GM12878 (cell line): ENCODE results near the gene AVEN. TPM values are rescaled to one million over a fixed set of nuclear protein-coding genes. Genes with fewer than 3 reads are reported as not detected.

Experiments used
- ATAC-seq: fragments of 200-7000 bp; cut with Tn5 transposase; 3 replicates; pipeline ENCODE4 v1.9.1; 2020; ENCODE audit warnings: mild to moderate bottlenecking, moderate library complexity
- BruUV-seq: library from RNA; stranded (reverse); fragments of 400-500 nt; replicated peaks from 2 replicates; lab custom pipeline; 2021; lab: Mats Ljungman, UMichigan
- CTCF ChIA-PET: fragments of 300-600 bp; sonication (Branson Sonifier 250); formaldehyde crosslinking; extraction: SDS; loops from one replicate; lab custom pipeline; 2021; ENCODE audit warnings: inconsistent platforms; lab: Yijun Ruan, JAX
- POLR2A ChIA-PET: fragments of 350-600 bp; formaldehyde crosslinking; extraction: SDS; loops from one replicate; lab custom pipeline; 2021; ENCODE audit warnings: inconsistent platforms; lab: Charles Lee
- RAD21 ChIA-PET: fragments of 300-600 bp; sonication (Branson Sonifier 250); formaldehyde crosslinking; loops from one replicate; lab custom pipeline; 2023; ENCODE audit warnings: antibody characterized with exemption; ENCODE audit not compliant: unreplicated experiment; lab: Charles Lee
- SMC1A ChIA-PET: fragments of 300-600 bp; sonication (Branson Sonifier 250); formaldehyde crosslinking; loops from one replicate; lab custom pipeline; 2023; ENCODE audit not compliant: unreplicated experiment, uncharacterized antibody; lab: Charles Lee
- DNase-seq: peaks from one replicate; pipeline ENCODE4 v3.0.0-alpha.2; 2011; ENCODE audit warnings: low read depth, low spot score
- FAIRE-seq: peaks from 3 replicates; lab custom pipeline; 2011; peaks lifted over from hg19 to GRCh38; lab: Jason Lieb, UNC
- H2AFZ ChIP-seq: 2 replicates; pipeline ENCODE4 v1.6.0; 2011; ENCODE audit warnings: low read depth, low read length, control low read depth; ENCODE audit not compliant: control insufficient read depth
- H3K27ac ChIP-seq: 2 replicates; pipeline ENCODE4 v1.5.1; 2011; ENCODE audit warnings: control low read depth; ENCODE audit not compliant: control insufficient read depth, insufficient read depth
- H3K27me3 ChIP-seq, 2 experiments: replicated peaks in 1 of 2; 2 replicates each; pipeline versions ENCODE4 v1.6.0 to v1.6.1; 2011; ENCODE audit warnings: low read length in 1 of 2; ENCODE audit not compliant: control insufficient read depth in 2 of 2, insufficient read depth in 2 of 2
- H3K36me3 ChIP-seq, 2 experiments: 2 replicates each; pipeline ENCODE4 v1.5.1; 2011; ENCODE audit warnings: low read length in 1 of 2; ENCODE audit not compliant: control insufficient read depth in 2 of 2, insufficient read depth in 2 of 2
- H3K4me1 ChIP-seq: 2 replicates; pipeline ENCODE4 v1.6.1; 2011; ENCODE audit warnings: mild to moderate bottlenecking, low read length, moderate library complexity, mixed read lengths; ENCODE audit not compliant: control insufficient read depth, insufficient read depth
- H3K4me2 ChIP-seq: 2 replicates; pipeline ENCODE4 v1.6.0; 2011; ENCODE audit warnings: control low read depth; ENCODE audit not compliant: control insufficient read depth, insufficient read depth
- H3K4me3 ChIP-seq: fragments of 200-600 bp; sonication (generic); 2 replicates; pipeline ENCODE4 v1.5.1; 2016
- H3K79me2 ChIP-seq: 2 replicates; pipeline ENCODE4 v1.6.0; 2011; ENCODE audit warnings: low read length; ENCODE audit not compliant: control insufficient read depth, insufficient read depth
- H3K9ac ChIP-seq: 2 replicates; pipeline ENCODE4 v1.8.0; 2011; ENCODE audit warnings: low read length, control low read depth, mixed read lengths; ENCODE audit not compliant: control insufficient read depth, insufficient read depth
- H3K9me3 ChIP-seq: replicated peaks from 3 replicates; pipeline ENCODE4 v1.5.1; 2011; ENCODE audit warnings: mild to moderate bottlenecking, low read length; ENCODE audit not compliant: control insufficient read depth, insufficient read depth
- H4K20me1 ChIP-seq: 2 replicates; pipeline ENCODE4 v1.6.0; 2011; ENCODE audit not compliant: control insufficient read depth, insufficient read depth
- BCL3 ChIP-seq: IDR thresholded peaks from 2 replicates; pipeline ENCODE4 v1.6.1; 2011; ENCODE audit warnings: borderline replicate concordance, low read depth, mild to moderate bottlenecking, moderate library complexity, low read length; ENCODE audit not compliant: insufficient read depth, poor library complexity, severe bottlenecking
- DPF2 ChIP-seq: fragments of 450-650 bp; IDR thresholded peaks from 2 replicates; pipeline ENCODE4 v1.6.1; 2017; ENCODE audit warnings: mild to moderate bottlenecking
- EGR1 ChIP-seq, 2 experiments: IDR thresholded peaks; 1 replicate in 1 of 2; 2 replicates in 1 of 2; pipeline ENCODE4 v1.6.1; 2011 to 2012; ENCODE audit warnings: low read depth in 2 of 2, low read length in 2 of 2, borderline replicate concordance in 1 of 2, mild to moderate bottlenecking in 1 of 2, moderate library complexity in 1 of 2
- FOXK2 ChIP-seq: fragments of 450-650 bp; IDR thresholded peaks from 2 replicates; pipeline ENCODE4 v1.6.1; 2017; ENCODE audit warnings: mild to moderate bottlenecking, moderate library complexity
- GATAD2B ChIP-seq: fragments of 450-650 bp; conservative IDR thresholded peaks from 2 replicates; pipeline ENCODE4 v1.6.1; 2017; ENCODE audit warnings: low read depth, mild to moderate bottlenecking, moderate library complexity
- IRF4 ChIP-seq: IDR thresholded peaks from 2 replicates; pipeline ENCODE4 v1.6.1; 2011; ENCODE audit warnings: low read depth, low read length
- IRF5 ChIP-seq: fragments of 450-650 bp; IDR thresholded peaks from 2 replicates; pipeline ENCODE4 v1.6.1; 2017; ENCODE audit warnings: borderline replicate concordance
- MEF2B ChIP-seq: fragments of 450-650 bp; IDR thresholded peaks from 2 replicates; pipeline ENCODE4 v1.6.1; 2018; ENCODE audit warnings: mild to moderate bottlenecking, moderate library complexity; ENCODE audit not compliant: partially characterized antibody, poor library complexity, severe bottlenecking
- MXI1 ChIP-seq: fragments of 150-350 bp; IDR thresholded peaks from 2 replicates; pipeline ENCODE4 v1.6.1; 2011; ENCODE audit warnings: low read depth, mild to moderate bottlenecking, inconsistent platforms, low read length, improper control_type of control experiment
- NFIC ChIP-seq: IDR thresholded peaks from 2 replicates; pipeline ENCODE4 v1.6.1; 2012; ENCODE audit warnings: low read depth, mild to moderate bottlenecking, inconsistent platforms, low read length, moderate library complexity
- NFYB ChIP-seq: IDR thresholded peaks from 2 replicates; pipeline ENCODE4 v1.6.1; 2011; ENCODE audit warnings: low read depth, mild to moderate bottlenecking, low read length, improper control_type of control experiment, moderate library complexity; ENCODE audit not compliant: insufficient read depth
- WGBS: methylation state at CpG from one replicate; pipeline ENCODE4 v1.1.6; 2016; ENCODE audit warnings: low lambda C conversion rate; ENCODE audit not compliant: insufficient replicate concordance, insufficient coverage; ENCODE audit errors: missing lambda C conversion rate; 5-methylcytosine and 5-hydroxymethylcytosine counted together
- in situ Hi-C: fragments of 300-500 bp; cut with MboI; formaldehyde crosslinking; loops from 9 replicates; pipeline ENCODE4 v1.14.3; 2018; ENCODE audit warnings: mixed read lengths
- intact Hi-C: fragments of 100-400 bp; cut with micrococcal nuclease; formaldehyde crosslinking; loops from one replicate; pipeline ENCODE4 v1.14.2; 2022; ENCODE audit not compliant: unreplicated experiment
- polyA plus RNA-seq, 11 experiments: library from polyadenylated mRNA; depleted of rRNA in 4 of 11; unstranded in 6 of 11; stranded (reverse) in 5 of 11; fragments of >200 nt; fragmentation: Nextera tagmentation in 4 of 11; fragmentation: Illumina TruSeq in 1 of 11; extraction: Ambion mirVana in 4 of 11; extraction: Trizol in 1 of 11; gene quantifications; 1 replicate in 1 of 11; 2 replicates in 10 of 11; pipeline versions ENCODE4 v1.2.1 to v1.2.3, GENCODE V29; 2011 to 2016; ENCODE audit warnings: inconsistent platforms in 2 of 11, missing spikeins in 2 of 11, low read depth in 1 of 11
- total RNA-seq, 4 experiments: library from RNA; depleted of rRNA in 3 of 4; stranded (reverse); fragments of >200 nt in 3 of 4; fragmentation: Illumina TruSeq in 1 of 4; extraction: Trizol in 1 of 4; gene quantifications; 2 replicates each; pipeline versions ENCODE4 v1.2.1 to v1.2.3, GENCODE V29; 2013 to 2021

Gene AVEN
- total and polyA plus RNA-seq, 10 of the 15 experiments (the other 5 are each of a cell fraction or from before 2014, with no cell fraction given), result 1.4 to 15.1 (median 10.5) TPM

DNA sequence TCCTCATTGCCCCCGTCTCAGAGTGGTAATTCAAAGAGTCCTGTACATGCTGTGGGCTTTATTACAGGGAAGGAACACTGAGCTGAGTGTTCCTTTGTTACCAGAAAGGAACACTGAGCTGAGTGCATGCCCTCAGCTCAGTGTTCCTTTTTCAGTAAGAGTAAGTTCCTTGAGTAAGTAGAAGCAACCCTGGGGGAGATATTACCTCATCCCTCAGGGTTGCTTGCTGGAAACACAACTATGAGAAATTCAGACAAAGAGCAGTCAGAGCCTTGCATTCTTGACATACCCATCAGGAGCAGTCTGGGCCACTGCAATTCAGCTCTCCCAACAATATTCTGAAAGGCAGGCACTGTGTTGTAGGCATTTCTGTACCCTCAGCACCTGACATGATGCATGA is 53.7 kb downstream of the AVEN start:
- ATAC-seq (no peak), FAIRE-seq (no peak), DNase-seq (no peak)
- Histone ChIP-seq H3K4me2 (no peak overlapping the region), H3K36me3 (no peaks in the 10 kb centered on the region), H3K27me3 (no peaks in the 10 kb centered on the region), H3K9ac (no peak overlapping the region), H3K4me3 (no peak overlapping the region), H3K79me2 (no peaks in the 10 kb centered on the region), H2AFZ (no peak overlapping the region), H3K9me3 (no peaks in the 10 kb centered on the region), H3K27ac (no peak overlapping the region), H4K20me1 (no peaks in the 10 kb centered on the region), H3K4me1 (no peaks in the 10 kb centered on the region)
- in situ Hi-C loops (no loop called here), intact Hi-C loops (no loop called here)
- ChIA-PET CTCF (interaction anchor here (0.9 kb wide), 1 partner anchor 12 kb away, joined by 3 read pairs; no protein-coding TSS in a partner anchor), RAD21 (no interaction called here), SMC1A (no interaction called here), POLR2A (interaction anchor here (0.5 kb wide), 1 partner anchor 512 kb away, joined by 5 read pairs; no protein-coding TSS in a partner anchor)
- TF ChIP-seq GATAD2B (no peak), MEF2B (no peak), BCL3 (no peak), MXI1 (no peak), NFIC (no peak), NFYB (no peak), FOXK2 (no peak), DPF2 (no peak), IRF5 (no peak), EGR1 (IDR thresholded peaks at IDR 0.05; ENCODE audit: borderline replicate concordance in 1 of 2, low read depth in 2 of 2, low read length in 2 of 2) (no peak), IRF4 (no peak)
- no TSS peak for BruUV-seq
- WGBS, result 53% methylated on average over 1 of the region's 1 CpG
